GM18505 (cell line): ENCODE data around the gene CACNA1H.

Experiments
- ATAC-seq: cut with Tn5 transposase; IDR thresholded peaks from one replicate; pipeline ENCODE4 v1.9.1; 2021; ENCODE audit not compliant: unreplicated experiment
- POLR2A ChIP-seq: IDR thresholded peaks from 4 replicates; pipeline ENCODE4 v1.6.1; 2011; ENCODE audit warnings: borderline replicate concordance; ENCODE audit not compliant: insufficient read depth, insufficient read length; ENCODE audit errors: extremely low read depth

The CACNA1H gene

GRCh38 chr16:1210461-1210860, 57.6 kb downstream of the CACNA1H start:
- TF ChIP-seq POLR2A: no peak
- no peak for ATAC-seq

DNA sequence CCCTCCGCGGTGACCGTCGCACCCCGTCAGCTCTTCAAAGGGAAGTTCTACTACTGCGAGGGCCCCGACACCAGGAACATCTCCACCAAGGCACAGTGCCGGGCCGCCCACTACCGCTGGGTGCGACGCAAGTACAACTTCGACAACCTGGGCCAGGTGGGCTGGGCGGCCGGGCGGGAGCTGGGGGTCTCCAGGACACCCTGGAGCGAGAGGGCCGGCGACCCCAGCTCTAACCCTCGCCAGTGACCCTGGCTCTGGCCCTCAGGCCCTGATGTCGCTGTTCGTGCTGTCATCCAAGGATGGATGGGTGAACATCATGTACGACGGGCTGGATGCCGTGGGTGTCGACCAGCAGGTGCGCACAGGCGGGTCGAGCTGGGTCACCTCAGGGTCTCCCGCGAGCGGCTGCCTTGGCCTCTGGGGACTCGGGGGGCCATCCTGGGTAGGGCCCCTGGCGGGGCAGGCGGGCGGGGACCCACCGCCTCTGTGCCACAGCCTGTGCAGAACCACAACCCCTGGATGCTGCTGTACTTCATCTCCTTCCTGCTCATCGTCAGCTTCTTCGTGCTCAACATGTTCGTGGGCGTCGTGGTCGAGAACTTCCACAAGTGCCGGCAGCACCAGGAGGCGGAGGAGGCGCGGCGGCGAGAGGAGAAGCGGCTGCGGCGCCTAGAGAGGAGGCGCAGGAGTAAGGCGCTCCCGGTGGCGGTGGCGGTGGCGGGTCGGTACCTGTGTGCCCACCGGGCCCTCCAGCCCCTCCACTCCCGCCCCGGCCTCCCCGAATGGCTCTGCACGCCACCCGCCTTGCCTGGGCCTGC, 58.8 kb downstream of the CACNA1H start:
- ATAC-seq: no peak
- no peak for TF ChIP-seq POLR2A

GRCh38 chr16:1212616-1213194, 59.8 kb downstream of the CACNA1H start:
- ATAC-seq: no peak
- TF ChIP-seq POLR2A: no peak

DNA sequence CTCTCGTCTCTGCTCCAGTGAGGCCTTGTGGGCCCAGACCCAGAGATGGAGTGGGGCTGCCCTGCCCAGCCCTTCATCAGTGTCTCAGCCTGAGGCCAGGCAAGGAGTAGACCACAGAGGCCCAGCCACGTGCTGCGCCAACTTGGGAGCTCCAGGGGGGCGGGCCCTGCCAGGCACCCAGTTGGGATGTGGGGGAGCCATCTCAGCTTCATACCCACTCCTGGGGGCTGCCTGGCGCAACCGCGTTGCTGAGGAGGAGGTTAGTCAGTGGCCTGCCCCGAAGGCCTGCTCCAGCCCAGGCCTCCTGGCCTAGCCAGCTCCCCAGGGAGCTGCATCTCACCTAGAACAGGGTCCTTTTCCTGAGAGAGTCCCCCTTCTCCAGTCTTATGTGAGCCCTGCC, 60.3 kb downstream of the CACNA1H start:
- TF ChIP-seq POLR2A: no peak
- no peak for ATAC-seq

DNA sequence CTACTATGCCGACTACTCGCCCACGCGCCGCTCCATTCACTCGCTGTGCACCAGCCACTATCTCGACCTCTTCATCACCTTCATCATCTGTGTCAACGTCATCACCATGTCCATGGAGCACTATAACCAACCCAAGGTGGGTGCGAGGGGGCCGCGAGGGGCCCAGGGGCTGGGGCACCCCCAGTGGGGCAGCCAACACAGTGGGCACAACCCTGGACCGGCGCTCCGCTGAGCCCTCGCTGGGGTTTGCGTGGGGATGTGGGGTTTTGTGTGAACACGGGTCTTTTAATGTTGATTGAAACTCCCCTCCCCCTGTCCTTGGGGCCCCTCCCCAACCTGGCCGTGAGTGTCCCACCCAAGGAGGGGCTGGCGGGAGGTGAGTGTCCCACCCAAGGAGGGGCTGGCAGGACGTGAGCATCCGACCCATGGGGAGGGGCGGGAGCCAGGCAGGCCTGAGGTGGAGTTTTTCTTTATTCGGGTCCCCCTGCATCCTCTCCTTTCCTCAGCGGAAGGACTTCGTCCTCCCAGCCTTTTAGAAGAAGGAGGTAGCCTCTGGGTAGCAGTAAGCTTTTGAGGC, 61.0 kb downstream of the CACNA1H start:
- TF ChIP-seq POLR2A: no peak
- ATAC-seq: no peak

DNA sequence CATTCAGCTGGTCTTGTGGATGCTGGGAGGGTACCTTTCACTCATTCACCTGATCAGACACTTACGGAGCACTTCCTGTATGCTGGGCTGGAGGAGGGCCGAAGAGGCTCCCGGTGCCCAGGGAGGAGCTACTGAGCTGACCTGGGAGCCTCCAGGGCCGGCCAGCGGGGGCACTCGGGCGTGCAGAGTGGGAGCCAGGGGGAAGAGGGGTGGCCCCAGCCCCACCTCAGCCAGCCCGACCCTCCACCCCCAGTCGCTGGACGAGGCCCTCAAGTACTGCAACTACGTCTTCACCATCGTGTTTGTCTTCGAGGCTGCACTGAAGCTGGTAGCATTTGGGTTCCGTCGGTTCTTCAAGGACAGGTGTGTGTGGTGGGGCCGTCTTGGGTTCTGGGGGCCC, 61.8 kb downstream of the CACNA1H start:
- no peak for ATAC-seq
- no peak for TF ChIP-seq POLR2A

- no peak for TF ChIP-seq POLR2A
- ATAC-seq: no peak
Observed at GRCh38 chr16:1215574-1216295, 62.8 kb downstream of the CACNA1H start.

GRCh38 chr16:1216296-1216619, 63.4 kb downstream of the CACNA1H start:
- no peak for ATAC-seq
- no peak for TF ChIP-seq POLR2A

- ATAC-seq: no peak
- no peak for TF ChIP-seq POLR2A
Observed at GRCh38 chr16:1216681-1217400, 63.9 kb downstream of the CACNA1H start.

DNA sequence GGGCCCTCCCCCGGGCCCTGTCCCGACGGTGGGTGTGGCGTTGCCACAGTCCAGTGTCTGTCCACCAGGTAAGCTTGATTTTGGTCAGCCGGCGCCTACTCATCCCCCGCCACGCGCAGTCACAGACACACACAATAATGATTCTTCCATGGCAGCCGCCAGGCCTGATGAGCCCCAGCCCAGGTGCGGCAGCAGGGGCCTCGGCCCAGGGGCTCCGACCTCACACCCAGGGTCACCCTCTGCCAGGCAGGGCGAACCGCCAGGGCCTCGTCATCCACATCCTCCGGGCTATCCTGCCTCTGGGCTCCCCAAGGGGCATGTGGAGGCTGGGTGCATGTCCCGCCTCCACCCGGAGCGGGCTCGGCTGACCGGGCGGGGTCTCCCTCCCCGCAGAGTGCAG, 64.6 kb downstream of the CACNA1H start:
- no peak for ATAC-seq
- TF ChIP-seq POLR2A: no peak

- ATAC-seq: no peak
- TF ChIP-seq POLR2A: no peak
Observed at GRCh38 chr16:1218061-1218929, 65.4 kb downstream of the CACNA1H start.

GRCh38 chr16:1218930-1219611, 66.2 kb downstream of the CACNA1H start:
- no peak for ATAC-seq
- no peak for TF ChIP-seq POLR2A
